CD4-positive, alpha-beta T cell (primary cell): ENCODE results near the gene ZNF628. TPM values are rescaled to one million over a fixed set of nuclear protein-coding genes. Genes with fewer than 3 reads are reported as not detected.
A peak's percentile ranks its signal among the peaks of the same experiment; 100 is the strongest.

Source experiments
- ATAC-seq: fragments of 200-7000 bp; cut with Tn5 transposase; one replicate; pipeline ENCODE4 v1.10.0; 2022; ENCODE audit warnings: mild to moderate bottlenecking; ENCODE audit not compliant: poor library complexity
- CTCF ChIA-PET: fragments of 350-600 bp; sonication (Branson Sonifier 250); formaldehyde crosslinking; loops from one replicate; lab custom pipeline; 2021; ENCODE audit warnings: antibody characterized with exemption, inconsistent platforms; lab: Charles Lee
- POLR2A ChIA-PET: fragments of 350-600 bp; sonication (Branson Sonifier 250); formaldehyde crosslinking; loops from one replicate; lab custom pipeline; 2021; ENCODE audit warnings: antibody characterized with exemption, inconsistent platforms; lab: Charles Lee
- DNase-seq, 14 experiments: peaks; one replicate each; pipeline ENCODE4 v3.0.0-alpha.2; 2013 to 2020; ENCODE audit warnings: mixed read lengths in 2 of 14
- H3K27ac ChIP-seq, 2 donors: one replicate each; pipeline versions ENCODE4 v1.5.1 to v1.7.0; 2013; ENCODE audit warnings: low read length in 2 of 2, low read depth in 1 of 2, mild to moderate bottlenecking in 1 of 2
- H3K27me3 ChIP-seq, 2 experiments: 1 replicate in 1 of 2; 2 replicates in 1 of 2; pipeline versions ENCODE4 v1.6.1 to v1.7.0; 2013; ENCODE audit warnings: low read length in 2 of 2, control low read depth in 1 of 2, mild to moderate bottlenecking in 1 of 2, moderate library complexity in 1 of 2; ENCODE audit not compliant: insufficient read depth in 2 of 2, control insufficient read depth in 1 of 2
- H3K36me3 ChIP-seq: one replicate; pipeline ENCODE4 v1.6.1; 2013; ENCODE audit warnings: low read length, control low read depth; ENCODE audit not compliant: insufficient read depth
- H3K4me1 ChIP-seq: one replicate; pipeline ENCODE4 v1.6.1; 2013; ENCODE audit warnings: low read length, control low read depth; ENCODE audit not compliant: insufficient read depth
- H3K4me3 ChIP-seq: one replicate; pipeline ENCODE4 v1.5.1; 2013; ENCODE audit warnings: mild to moderate bottlenecking, low read length, moderate library complexity
- H3K9me3 ChIP-seq, 2 experiments: 1 replicate in 1 of 2; 2 replicates in 1 of 2; pipeline versions ENCODE4 v1.6.1 to v1.7.0; 2013; ENCODE audit warnings: low read length in 2 of 2, mild to moderate bottlenecking in 2 of 2, control low read depth in 1 of 2, moderate library complexity in 1 of 2; ENCODE audit not compliant: control insufficient read depth in 1 of 2, insufficient read depth in 1 of 2
- H3K27ac Mint-ChIP-seq: one replicate; pipeline ENCODE4 v1.8.0; 2020; ENCODE audit warnings: mixed read lengths
- H3K27me3 Mint-ChIP-seq: one replicate; pipeline ENCODE4 v1.8.0; 2021; ENCODE audit warnings: mixed read lengths
- H3K36me3 Mint-ChIP-seq: one replicate; pipeline ENCODE4 v1.8.0; 2021; ENCODE audit warnings: low read depth, mixed read lengths
- H3K4me1 Mint-ChIP-seq: one replicate; pipeline ENCODE4 v1.8.0; 2021; ENCODE audit warnings: low read depth, mixed read lengths
- H3K4me3 Mint-ChIP-seq: one replicate; pipeline ENCODE4 v1.8.0; 2020; ENCODE audit warnings: mild to moderate bottlenecking, mixed read lengths
- H3K9me3 Mint-ChIP-seq: one replicate; pipeline ENCODE4 v1.8.0; 2020; ENCODE audit warnings: mixed read lengths
- CTCF ChIP-seq: fragments of 200-600 bp; IDR thresholded peaks from one replicate; pipeline ENCODE4 v1.8.0; 2022; ENCODE audit warnings: antibody characterized with exemption, mild to moderate bottlenecking
- intact Hi-C, 2 experiments: fragments of 100-400 bp; cut with DNase I in 1 of 2; cut with micrococcal nuclease in 1 of 2; formaldehyde crosslinking; loops; one replicate each; pipeline versions ENCODE4 v1.15.1 to v1.9.0; 2023 to 2025; cut with DNase I, micrococcal nuclease
- total RNA-seq, 174 experiments: library from RNA in 2 of 174; stranded (reverse) in 2 of 174; gene quantifications; one replicate each; pipeline ENCODE4 v1.2.3 and lab custom pipeline; 2021 to 2026

Gene ZNF628
- total RNA-seq, 2 experiments from 2014 or later = 26.6 to 27.2 TPM

- peaks cover 8% of the 10 kb centered on the region for H3K4me1 ChIP-seq
- no peaks in the 10 kb centered on the region for H3K27me3 ChIP-seq
- Mint-ChIP-seq H3K36me3 (no peaks in the 10 kb centered on the region), H3K9me3 (no peaks in the 10 kb centered on the region), H3K4me3 (no peak overlapping the region), H3K4me1 (no peaks in the 10 kb centered on the region), H3K27ac (no peak overlapping the region), H3K27me3 (no peaks in the 10 kb centered on the region)
- H3K4me3 ChIP-seq = no peak overlapping the region
- H3K36me3 ChIP-seq = no peaks in the 10 kb centered on the region
- ChIA-PET POLR2A (interaction anchor here (2.5 kb wide), 1 partner anchor 8 kb away, joined by 7 read pairs; the partner anchor contains the start of gene ZNF628), CTCF (interaction anchor here (0.9 to 3.0 kb wide), 6 partner anchors 9 to 166 kb away, joined by 3 to 31 read pairs (median 4); partner anchors contain the start of genes NAT14 and ZNF628)
- peak; percentile 57 for TF ChIP-seq CTCF
- H3K27ac ChIP-seq = no peak overlapping the region
- no peaks in the 10 kb centered on the region for H3K9me3 ChIP-seq
- ATAC-seq (no peak), DNase-seq (no peak)
- intact Hi-C loops = loop anchor here (1.0 to 5.0 kb wide), 3 partner anchors 36 to 164 kb away; partner anchors contain the start of gene ZNF865 (in 1 of the 2)
Observed at GRCh38 chr19:55468054-55468393, 8.4 kb upstream of the ZNF628 start.

DNA sequence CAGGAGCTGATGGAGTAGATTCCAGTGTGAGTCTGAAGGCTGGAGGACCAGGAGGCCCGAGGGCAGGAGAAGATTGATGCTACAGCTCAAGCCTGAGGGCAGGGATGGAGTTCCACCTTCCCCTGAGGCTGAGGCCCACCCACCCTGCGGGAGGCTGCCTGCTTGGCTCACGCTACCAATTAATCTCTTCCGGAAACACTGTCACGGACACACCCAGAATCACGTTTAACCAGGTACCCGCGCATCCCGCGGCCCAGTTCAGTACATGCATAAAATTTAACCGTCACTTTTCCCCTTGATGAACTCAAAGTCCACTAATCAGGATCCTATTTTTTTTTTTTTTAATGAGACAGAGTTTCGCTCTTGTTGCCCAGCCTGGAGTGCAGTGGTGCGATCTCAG is 5.2 kb upstream of the ZNF628 start:
- Histone ChIP-seq H3K4me3 (no peak overlapping the region), H3K36me3 (no peaks in the 10 kb centered on the region), H3K27me3 (no peaks in the 10 kb centered on the region), H3K9me3 (no peaks in the 10 kb centered on the region), H3K4me1 (peaks cover 16% of the 10 kb centered on the region), H3K27ac (no peak overlapping the region)
- ChIA-PET CTCF (no interaction called here), POLR2A (no interaction called here)
- DNase-seq = no peak
- Mint-ChIP-seq H3K4me1 (peaks cover 6% of the 10 kb centered on the region), H3K9me3 (no peaks in the 10 kb centered on the region), H3K27ac (no peak overlapping the region), H3K4me3 (no peak overlapping the region), H3K36me3 (peaks cover 4% of the 10 kb centered on the region), H3K27me3 (no peaks in the 10 kb centered on the region)
- TF ChIP-seq CTCF = no peak
- ATAC-seq = no peak
- intact Hi-C loops = loop anchor here in 1 of 2 experiments (10.0 kb wide), 1 partner anchor 844 kb away; the partner anchor contains the start of gene ZSCAN5A

- no peak overlapping the region for H3K4me3 ChIP-seq
- intact Hi-C loops = loop anchor here in 1 of 2 experiments (10.0 kb wide), 1 partner anchor 842 kb away; the partner anchor contains the start of gene ZSCAN5A
- H3K27ac ChIP-seq = no peak overlapping the region
- H3K36me3 ChIP-seq = no peaks in the 10 kb centered on the region
- ATAC-seq (no peak), DNase-seq (no peak)
- no peaks in the 10 kb centered on the region for H3K27me3 ChIP-seq
- ChIA-PET POLR2A (no interaction called here), CTCF (no interaction called here)
- Mint-ChIP-seq H3K36me3 (peaks cover 6% of the 10 kb centered on the region), H3K9me3 (no peaks in the 10 kb centered on the region), H3K27me3 (no peaks in the 10 kb centered on the region), H3K4me3 (no peak overlapping the region), H3K4me1 (peaks cover 15% of the 10 kb centered on the region), H3K27ac (no peak overlapping the region)
- H3K4me1 ChIP-seq = peaks cover 23% of the 10 kb centered on the region
- H3K9me3 ChIP-seq = no peaks in the 10 kb centered on the region
- no peak for TF ChIP-seq CTCF
Observed at GRCh38 chr19:55472463-55472862, 4.0 kb upstream of the ZNF628 start.
